K562 (cell line): ENCODE measurements around the gene TAF1L.

Experiments
- CAMTA2 ChIP-seq: fragments of 250-450 bp; sonication (Bioruptor Pico); conservative IDR thresholded peaks from 2 replicates; pipeline ENCODE4 v1.5.1; 2022
- CREB1 ChIP-seq, 2 experiments: sonication (generic) in 1 of 2; formaldehyde crosslinking in 1 of 2; IDR thresholded peaks; 2 replicates each; pipeline versions ENCODE4 v1.6.1 to v1.8.0; 2012 to 2022; ENCODE audit warnings: inconsistent platforms in 1 of 2, mild to moderate bottlenecking in 1 of 2, missing genetic modification reagents in 1 of 2, moderate library complexity in 1 of 2
- KDM2B ChIP-seq: fragments of 250-450 bp; sonication (Bioruptor Pico); IDR thresholded peaks from 2 replicates; pipeline ENCODE4 v1.8.0; 2021; ENCODE audit warnings: mild to moderate bottlenecking, moderate library complexity
- NCOA4 ChIP-seq: fragments of 450-650 bp; IDR thresholded peaks from 2 replicates; pipeline ENCODE4 v1.6.1; 2018; ENCODE audit warnings: mild to moderate bottlenecking; ENCODE audit not compliant: partially characterized antibody
- ZNF143 ChIP-seq: sonication (generic); formaldehyde crosslinking; IDR thresholded peaks from 2 replicates; pipeline ENCODE4 v1.9.0; 2022; ENCODE audit warnings: mild to moderate bottlenecking, missing genetic modification reagents
- TF ChIP-seq, protein P1 (sequence below), 2 experiments: fragments of 450-650 bp; formaldehyde crosslinking in 1 of 2; IDR thresholded peaks; 2 replicates each; pipeline versions ENCODE4 v1.4.0 to v1.6.1; 2014 to 2020; ENCODE audit warnings: mild to moderate bottlenecking in 2 of 2, borderline replicate concordance in 1 of 2, low read depth in 1 of 2
- TF ChIP-seq, protein P2 (sequence below): fragments of 200-800 bp; sonication (Bioruptor generic); IDR thresholded peaks from 2 replicates; pipeline ENCODE4 v1.6.1; 2016; ENCODE audit warnings: missing genetic modification characterization, missing compliant biosample characterization
- TF ChIP-seq, protein P3 (sequence below): sonication (generic); formaldehyde crosslinking; IDR thresholded peaks from 2 replicates; pipeline ENCODE4 v1.8.0; 2023; ENCODE audit warnings: mild to moderate bottlenecking, missing genetic modification reagents
- TF ChIP-seq, protein P4 (sequence below): sonication (generic); formaldehyde crosslinking; IDR thresholded peaks from 2 replicates; pipeline ENCODE4 v1.9.0; 2022; ENCODE audit warnings: mild to moderate bottlenecking, missing genetic modification reagents

DNA sequence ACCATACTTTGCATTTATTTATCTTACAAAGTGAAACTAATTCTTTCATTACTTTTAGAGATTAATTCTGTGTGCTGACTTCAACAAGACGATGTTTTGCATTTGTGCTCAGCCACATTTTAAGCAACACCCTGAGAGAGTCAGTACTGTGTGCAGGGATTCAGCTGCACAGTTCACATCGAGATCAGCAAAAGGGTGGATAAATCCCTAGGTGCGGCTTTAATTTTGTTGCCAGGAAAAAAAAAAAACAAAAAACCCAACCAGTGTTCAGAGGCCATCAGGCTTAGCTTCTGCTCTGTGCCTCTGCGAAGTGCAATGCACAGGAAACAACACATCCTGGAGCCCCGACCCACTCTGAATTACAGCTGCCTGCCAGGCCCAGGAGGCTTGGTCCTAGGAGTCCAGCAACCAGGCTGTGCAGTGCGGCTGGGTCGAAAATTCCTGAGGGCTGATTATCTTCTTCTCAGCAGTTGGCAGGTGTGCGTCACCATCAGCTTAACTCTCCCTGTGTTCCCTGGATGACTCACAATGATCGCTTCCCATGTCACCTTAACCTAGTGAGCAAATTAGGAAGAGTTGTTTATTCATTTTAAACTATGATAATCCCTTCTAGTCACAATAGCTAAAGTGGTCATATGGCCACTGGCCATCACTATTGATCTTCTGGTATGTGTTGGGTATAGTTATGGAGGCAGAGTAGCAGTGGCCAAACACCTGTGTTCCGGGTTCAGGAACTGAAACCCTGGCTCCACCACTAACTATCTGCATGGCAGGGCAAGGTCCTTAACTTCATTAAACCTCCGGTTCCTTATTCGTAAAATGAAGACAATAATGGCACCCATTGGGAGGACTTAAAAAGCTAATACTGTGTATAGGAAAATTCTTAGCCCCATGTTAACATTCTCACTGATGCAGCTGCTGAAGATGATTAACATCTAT lies 31.3 kb downstream of the TAF1L start:
- no peak for TF ChIP-seq NCOA4
- TF ChIP-seq, protein P1, sequence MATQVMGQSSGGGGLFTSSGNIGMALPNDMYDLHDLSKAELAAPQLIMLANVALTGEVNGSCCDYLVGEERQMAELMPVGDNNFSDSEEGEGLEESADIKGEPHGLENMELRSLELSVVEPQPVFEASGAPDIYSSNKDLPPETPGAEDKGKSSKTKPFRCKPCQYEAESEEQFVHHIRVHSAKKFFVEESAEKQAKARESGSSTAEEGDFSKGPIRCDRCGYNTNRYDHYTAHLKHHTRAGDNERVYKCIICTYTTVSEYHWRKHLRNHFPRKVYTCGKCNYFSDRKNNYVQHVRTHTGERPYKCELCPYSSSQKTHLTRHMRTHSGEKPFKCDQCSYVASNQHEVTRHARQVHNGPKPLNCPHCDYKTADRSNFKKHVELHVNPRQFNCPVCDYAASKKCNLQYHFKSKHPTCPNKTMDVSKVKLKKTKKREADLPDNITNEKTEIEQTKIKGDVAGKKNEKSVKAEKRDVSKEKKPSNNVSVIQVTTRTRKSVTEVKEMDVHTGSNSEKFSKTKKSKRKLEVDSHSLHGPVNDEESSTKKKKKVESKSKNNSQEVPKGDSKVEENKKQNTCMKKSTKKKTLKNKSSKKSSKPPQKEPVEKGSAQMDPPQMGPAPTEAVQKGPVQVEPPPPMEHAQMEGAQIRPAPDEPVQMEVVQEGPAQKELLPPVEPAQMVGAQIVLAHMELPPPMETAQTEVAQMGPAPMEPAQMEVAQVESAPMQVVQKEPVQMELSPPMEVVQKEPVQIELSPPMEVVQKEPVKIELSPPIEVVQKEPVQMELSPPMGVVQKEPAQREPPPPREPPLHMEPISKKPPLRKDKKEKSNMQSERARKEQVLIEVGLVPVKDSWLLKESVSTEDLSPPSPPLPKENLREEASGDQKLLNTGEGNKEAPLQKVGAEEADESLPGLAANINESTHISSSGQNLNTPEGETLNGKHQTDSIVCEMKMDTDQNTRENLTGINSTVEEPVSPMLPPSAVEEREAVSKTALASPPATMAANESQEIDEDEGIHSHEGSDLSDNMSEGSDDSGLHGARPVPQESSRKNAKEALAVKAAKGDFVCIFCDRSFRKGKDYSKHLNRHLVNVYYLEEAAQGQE (IDR thresholded peaks at IDR 0.05; ENCODE audit: borderline replicate concordance): no peak
- TF ChIP-seq, protein P1 (CRISPR knock-in tag; IDR thresholded peaks at IDR 0.05; ENCODE audit: low read depth): no peak
- TF ChIP-seq, protein P2, sequence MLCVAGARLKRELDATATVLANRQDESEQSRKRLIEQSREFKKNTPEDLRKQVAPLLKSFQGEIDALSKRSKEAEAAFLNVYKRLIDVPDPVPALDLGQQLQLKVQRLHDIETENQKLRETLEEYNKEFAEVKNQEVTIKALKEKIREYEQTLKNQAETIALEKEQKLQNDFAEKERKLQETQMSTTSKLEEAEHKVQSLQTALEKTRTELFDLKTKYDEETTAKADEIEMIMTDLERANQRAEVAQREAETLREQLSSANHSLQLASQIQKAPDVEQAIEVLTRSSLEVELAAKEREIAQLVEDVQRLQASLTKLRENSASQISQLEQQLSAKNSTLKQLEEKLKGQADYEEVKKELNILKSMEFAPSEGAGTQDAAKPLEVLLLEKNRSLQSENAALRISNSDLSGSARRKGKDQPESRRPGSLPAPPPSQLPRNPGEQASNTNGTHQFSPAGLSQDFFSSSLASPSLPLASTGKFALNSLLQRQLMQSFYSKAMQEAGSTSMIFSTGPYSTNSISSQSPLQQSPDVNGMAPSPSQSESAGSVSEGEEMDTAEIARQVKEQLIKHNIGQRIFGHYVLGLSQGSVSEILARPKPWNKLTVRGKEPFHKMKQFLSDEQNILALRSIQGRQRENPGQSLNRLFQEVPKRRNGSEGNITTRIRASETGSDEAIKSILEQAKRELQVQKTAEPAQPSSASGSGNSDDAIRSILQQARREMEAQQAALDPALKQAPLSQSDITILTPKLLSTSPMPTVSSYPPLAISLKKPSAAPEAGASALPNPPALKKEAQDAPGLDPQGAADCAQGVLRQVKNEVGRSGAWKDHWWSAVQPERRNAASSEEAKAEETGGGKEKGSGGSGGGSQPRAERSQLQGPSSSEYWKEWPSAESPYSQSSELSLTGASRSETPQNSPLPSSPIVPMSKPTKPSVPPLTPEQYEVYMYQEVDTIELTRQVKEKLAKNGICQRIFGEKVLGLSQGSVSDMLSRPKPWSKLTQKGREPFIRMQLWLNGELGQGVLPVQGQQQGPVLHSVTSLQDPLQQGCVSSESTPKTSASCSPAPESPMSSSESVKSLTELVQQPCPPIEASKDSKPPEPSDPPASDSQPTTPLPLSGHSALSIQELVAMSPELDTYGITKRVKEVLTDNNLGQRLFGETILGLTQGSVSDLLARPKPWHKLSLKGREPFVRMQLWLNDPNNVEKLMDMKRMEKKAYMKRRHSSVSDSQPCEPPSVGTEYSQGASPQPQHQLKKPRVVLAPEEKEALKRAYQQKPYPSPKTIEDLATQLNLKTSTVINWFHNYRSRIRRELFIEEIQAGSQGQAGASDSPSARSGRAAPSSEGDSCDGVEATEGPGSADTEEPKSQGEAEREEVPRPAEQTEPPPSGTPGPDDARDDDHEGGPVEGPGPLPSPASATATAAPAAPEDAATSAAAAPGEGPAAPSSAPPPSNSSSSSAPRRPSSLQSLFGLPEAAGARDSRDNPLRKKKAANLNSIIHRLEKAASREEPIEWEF (CRISPR knock-in tag): no peak
- TF ChIP-seq, protein P3, sequence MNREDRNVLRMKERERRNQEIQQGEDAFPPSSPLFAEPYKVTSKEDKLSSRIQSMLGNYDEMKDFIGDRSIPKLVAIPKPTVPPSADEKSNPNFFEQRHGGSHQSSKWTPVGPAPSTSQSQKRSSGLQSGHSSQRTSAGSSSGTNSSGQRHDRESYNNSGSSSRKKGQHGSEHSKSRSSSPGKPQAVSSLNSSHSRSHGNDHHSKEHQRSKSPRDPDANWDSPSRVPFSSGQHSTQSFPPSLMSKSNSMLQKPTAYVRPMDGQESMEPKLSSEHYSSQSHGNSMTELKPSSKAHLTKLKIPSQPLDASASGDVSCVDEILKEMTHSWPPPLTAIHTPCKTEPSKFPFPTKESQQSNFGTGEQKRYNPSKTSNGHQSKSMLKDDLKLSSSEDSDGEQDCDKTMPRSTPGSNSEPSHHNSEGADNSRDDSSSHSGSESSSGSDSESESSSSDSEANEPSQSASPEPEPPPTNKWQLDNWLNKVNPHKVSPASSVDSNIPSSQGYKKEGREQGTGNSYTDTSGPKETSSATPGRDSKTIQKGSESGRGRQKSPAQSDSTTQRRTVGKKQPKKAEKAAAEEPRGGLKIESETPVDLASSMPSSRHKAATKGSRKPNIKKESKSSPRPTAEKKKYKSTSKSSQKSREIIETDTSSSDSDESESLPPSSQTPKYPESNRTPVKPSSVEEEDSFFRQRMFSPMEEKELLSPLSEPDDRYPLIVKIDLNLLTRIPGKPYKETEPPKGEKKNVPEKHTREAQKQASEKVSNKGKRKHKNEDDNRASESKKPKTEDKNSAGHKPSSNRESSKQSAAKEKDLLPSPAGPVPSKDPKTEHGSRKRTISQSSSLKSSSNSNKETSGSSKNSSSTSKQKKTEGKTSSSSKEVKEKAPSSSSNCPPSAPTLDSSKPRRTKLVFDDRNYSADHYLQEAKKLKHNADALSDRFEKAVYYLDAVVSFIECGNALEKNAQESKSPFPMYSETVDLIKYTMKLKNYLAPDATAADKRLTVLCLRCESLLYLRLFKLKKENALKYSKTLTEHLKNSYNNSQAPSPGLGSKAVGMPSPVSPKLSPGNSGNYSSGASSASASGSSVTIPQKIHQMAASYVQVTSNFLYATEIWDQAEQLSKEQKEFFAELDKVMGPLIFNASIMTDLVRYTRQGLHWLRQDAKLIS (CRISPR knock-in tag): no peak
- no peak for TF ChIP-seq KDM2B (CRISPR knock-in tag)
- TF ChIP-seq, protein P4, sequence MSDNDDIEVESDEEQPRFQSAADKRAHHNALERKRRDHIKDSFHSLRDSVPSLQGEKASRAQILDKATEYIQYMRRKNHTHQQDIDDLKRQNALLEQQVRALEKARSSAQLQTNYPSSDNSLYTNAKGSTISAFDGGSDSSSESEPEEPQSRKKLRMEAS (CRISPR knock-in tag): no peak
- no peak for TF ChIP-seq ZNF143 (CRISPR knock-in tag)
- TF ChIP-seq CAMTA2 (CRISPR knock-in tag): no peak
- TF ChIP-seq CREB1 (IDR thresholded peaks at IDR 0.05): no peak
- TF ChIP-seq CREB1 (CRISPR knock-in tag; IDR thresholded peaks at IDR 0.05): no peak
